Measurements from ENCODE around the gene UNC5B. TPM values are rescaled to one million over a fixed set of nuclear protein-coding genes. Genes with fewer than 3 reads are reported as not detected.

The UNC5B gene
- total RNA-seq, 1 experiment from 2014 or later = 49.6 TPM

DNA sequence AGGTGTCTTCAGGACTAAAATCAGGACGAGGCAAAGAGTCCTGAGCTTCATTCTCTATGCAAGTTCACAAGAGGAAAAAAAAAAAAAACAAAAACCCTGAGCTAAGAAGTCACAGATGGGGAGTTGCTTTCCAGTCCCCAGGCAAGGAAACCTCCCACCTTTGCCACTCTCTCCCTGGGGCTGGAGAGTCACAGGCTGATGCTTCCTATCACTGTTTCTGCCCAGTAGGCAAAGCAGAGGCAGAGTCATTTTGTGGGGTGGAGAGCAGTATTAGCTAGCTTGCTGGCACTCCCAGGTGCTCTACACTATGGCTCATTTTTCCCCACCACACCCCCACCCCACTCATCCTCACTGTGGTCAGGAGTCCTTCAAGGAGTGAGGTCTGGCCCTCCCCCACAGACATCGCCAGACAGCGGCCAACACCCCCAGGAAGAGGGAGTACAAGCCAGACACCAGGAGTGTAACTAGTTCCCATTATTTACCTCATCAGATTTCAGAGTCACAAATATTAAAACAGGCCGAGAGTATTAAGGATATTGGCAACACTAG is 34.6 kb upstream of the UNC5B start (continued):
- TF ChIP-seq ZNF219 (CRISPR knock-in tag; IDR thresholded peaks at IDR 0.05; ENCODE audit: borderline replicate concordance) = no peak

- Mint-ChIP-seq H3K4me3 (no peak overlapping the region), H3K9me3 (no peaks in the 10 kb centered on the region), H3K27me3 (ENCODE audit: low read depth) (peaks cover 14% of the 10 kb centered on the region), H3K4me1 (peaks cover 27% of the 10 kb centered on the region), H3K27ac (no peak overlapping the region), H3K36me3 (no peaks in the 10 kb centered on the region)
- ChIA-PET CTCF (no interaction called here), POLR2A (no interaction called here)
- TF ChIP-seq ZNF671 (CRISPR knock-in tag; IDR thresholded peaks at IDR 0.05) (no peak), MAX (CRISPR knock-in tag; IDR thresholded peaks at IDR 0.05) (no peak), GRHL2 (CRISPR knock-in tag; IDR thresholded peaks at IDR 0.05; ENCODE audit: insufficient replicate concordance, severe bottlenecking) (no peak), MLX (CRISPR knock-in tag; IDR thresholded peaks at IDR 0.05) (no peak), NFYB (CRISPR knock-in tag; conservative IDR thresholded peaks at IDR 0.05; ENCODE audit: low read depth) (no peak), RORB (CRISPR knock-in tag; IDR thresholded peaks at IDR 0.05) (no peak), EMX1 (CRISPR knock-in tag; IDR thresholded peaks at IDR 0.05) (no peak), PRDM15 (CRISPR knock-in tag; IDR thresholded peaks at IDR 0.05) (no peak), ATF2 (CRISPR knock-in tag; IDR thresholded peaks at IDR 0.05; ENCODE audit: borderline replicate concordance, low read depth) (no peak), CBFB (CRISPR knock-in tag; IDR thresholded peaks at IDR 0.05; ENCODE audit: low read depth) (no peak), HMGXB4 (CRISPR knock-in tag; IDR thresholded peaks at IDR 0.05) (no peak), ATF1 (CRISPR knock-in tag; IDR thresholded peaks at IDR 0.05) (no peak), ZNF532 (CRISPR knock-in tag; IDR thresholded peaks at IDR 0.05; ENCODE audit: borderline replicate concordance) (no peak)
- TF ChIP-seq, protein P1, sequence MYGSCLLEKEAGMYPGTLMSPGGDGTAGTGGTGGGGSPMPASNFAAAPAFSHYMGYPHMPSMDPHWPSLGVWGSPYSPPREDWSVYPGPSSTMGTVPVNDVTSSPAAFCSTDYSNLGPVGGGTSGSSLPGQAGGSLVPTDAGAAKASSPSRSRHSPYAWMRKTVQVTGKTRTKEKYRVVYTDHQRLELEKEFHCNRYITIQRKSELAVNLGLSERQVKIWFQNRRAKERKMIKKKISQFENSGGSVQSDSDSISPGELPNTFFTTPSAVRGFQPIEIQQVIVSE (CRISPR knock-in tag; IDR thresholded peaks at IDR 0.05; ENCODE audit: borderline replicate concordance) = no peak
- TF ChIP-seq, protein P2, sequence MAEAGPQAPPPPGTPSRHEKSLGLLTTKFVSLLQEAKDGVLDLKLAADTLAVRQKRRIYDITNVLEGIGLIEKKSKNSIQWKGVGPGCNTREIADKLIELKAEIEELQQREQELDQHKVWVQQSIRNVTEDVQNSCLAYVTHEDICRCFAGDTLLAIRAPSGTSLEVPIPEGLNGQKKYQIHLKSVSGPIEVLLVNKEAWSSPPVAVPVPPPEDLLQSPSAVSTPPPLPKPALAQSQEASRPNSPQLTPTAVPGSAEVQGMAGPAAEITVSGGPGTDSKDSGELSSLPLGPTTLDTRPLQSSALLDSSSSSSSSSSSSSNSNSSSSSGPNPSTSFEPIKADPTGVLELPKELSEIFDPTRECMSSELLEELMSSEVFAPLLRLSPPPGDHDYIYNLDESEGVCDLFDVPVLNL (CRISPR knock-in tag; IDR thresholded peaks at IDR 0.05; ENCODE audit: borderline replicate concordance, low read depth) = no peak
- TF ChIP-seq, protein P3, sequence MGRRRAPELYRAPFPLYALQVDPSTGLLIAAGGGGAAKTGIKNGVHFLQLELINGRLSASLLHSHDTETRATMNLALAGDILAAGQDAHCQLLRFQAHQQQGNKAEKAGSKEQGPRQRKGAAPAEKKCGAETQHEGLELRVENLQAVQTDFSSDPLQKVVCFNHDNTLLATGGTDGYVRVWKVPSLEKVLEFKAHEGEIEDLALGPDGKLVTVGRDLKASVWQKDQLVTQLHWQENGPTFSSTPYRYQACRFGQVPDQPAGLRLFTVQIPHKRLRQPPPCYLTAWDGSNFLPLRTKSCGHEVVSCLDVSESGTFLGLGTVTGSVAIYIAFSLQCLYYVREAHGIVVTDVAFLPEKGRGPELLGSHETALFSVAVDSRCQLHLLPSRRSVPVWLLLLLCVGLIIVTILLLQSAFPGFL (CRISPR knock-in tag; IDR thresholded peaks at IDR 0.05; ENCODE audit: borderline replicate concordance) = no peak
- TF ChIP-seq, protein P4, sequence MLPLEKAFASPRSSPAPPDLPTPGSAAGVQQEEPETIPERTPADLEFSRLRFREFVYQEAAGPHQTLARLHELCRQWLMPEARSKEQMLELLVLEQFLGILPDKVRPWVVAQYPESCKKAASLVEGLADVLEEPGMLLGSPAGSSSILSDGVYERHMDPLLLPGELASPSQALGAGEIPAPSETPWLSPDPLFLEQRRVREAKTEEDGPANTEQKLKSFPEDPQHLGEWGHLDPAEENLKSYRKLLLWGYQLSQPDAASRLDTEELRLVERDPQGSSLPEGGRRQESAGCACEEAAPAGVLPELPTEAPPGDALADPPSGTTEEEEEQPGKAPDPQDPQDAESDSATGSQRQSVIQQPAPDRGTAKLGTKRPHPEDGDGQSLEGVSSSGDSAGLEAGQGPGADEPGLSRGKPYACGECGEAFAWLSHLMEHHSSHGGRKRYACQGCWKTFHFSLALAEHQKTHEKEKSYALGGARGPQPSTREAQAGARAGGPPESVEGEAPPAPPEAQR (CRISPR knock-in tag; IDR thresholded peaks at IDR 0.05) = no peak
- ATAC-seq (no peak), DNase-seq (ENCODE audit: low spot score) (no peak)
Observed at GRCh38 chr10:71178880-71179279, 33.5 kb upstream of the UNC5B start.

Measured in WTC11 (cell line).